ENCODE results near the gene OSTF1. TPM values are rescaled to one million over a fixed set of nuclear protein-coding genes. Genes with fewer than 3 reads are reported as not detected.

The OSTF1 gene
- total RNA-seq, 1 donor from 2014 or later: 21.8 TPM

GRCh38 chr9:75156858-75157257 is 68.5 kb downstream of the OSTF1 start:
- DNase-seq (ENCODE audit: extremely low spot score, unreplicated experiment): no peak
- H3K36me3 Mint-ChIP-seq (ENCODE audit: unreplicated experiment): peaks cover 3% of the 10 kb centered on the region
- TF ChIP-seq CTCF (IDR thresholded peaks at IDR 0.05): no peak
- no peak overlapping the region for H3K27ac Mint-ChIP-seq (ENCODE audit: unreplicated experiment)
- H3K4me3 Mint-ChIP-seq (ENCODE audit: unreplicated experiment): no peak overlapping the region
- H3K4me1 Mint-ChIP-seq (ENCODE audit: unreplicated experiment): no peaks in the 10 kb centered on the region
- H3K27me3 Mint-ChIP-seq (ENCODE audit: unreplicated experiment): no peaks in the 10 kb centered on the region
- H3K9me3 Mint-ChIP-seq (ENCODE audit: unreplicated experiment): no peaks in the 10 kb centered on the region

GRCh38 chr9:75161116-75161857 is 73.0 kb downstream of the OSTF1 start:
- Mint-ChIP-seq H3K9me3 (ENCODE audit: unreplicated experiment) (peaks cover 22% of the 10 kb centered on the region), H3K4me1 (ENCODE audit: unreplicated experiment) (no peaks in the 10 kb centered on the region), H3K4me3 (ENCODE audit: unreplicated experiment) (no peak overlapping the region), H3K36me3 (ENCODE audit: unreplicated experiment) (peaks cover 11% of the 10 kb centered on the region), H3K27ac (ENCODE audit: unreplicated experiment) (no peak overlapping the region), H3K27me3 (ENCODE audit: unreplicated experiment) (no peaks in the 10 kb centered on the region)
- DNase-seq (ENCODE audit: extremely low spot score, unreplicated experiment): no peak
- TF ChIP-seq CTCF (IDR thresholded peaks at IDR 0.05): no peak

GRCh38 chr9:75163764-75164163 is 75.5 kb downstream of the OSTF1 start:
- DNase-seq (ENCODE audit: extremely low spot score, unreplicated experiment): no peak
- Mint-ChIP-seq H3K4me3 (ENCODE audit: unreplicated experiment) (no peak overlapping the region), H3K27ac (ENCODE audit: unreplicated experiment) (no peak overlapping the region), H3K27me3 (ENCODE audit: unreplicated experiment) (no peaks in the 10 kb centered on the region), H3K4me1 (ENCODE audit: unreplicated experiment) (no peaks in the 10 kb centered on the region), H3K9me3 (ENCODE audit: unreplicated experiment) (peaks cover 35% of the 10 kb centered on the region), H3K36me3 (ENCODE audit: unreplicated experiment) (peaks cover 33% of the 10 kb centered on the region)
- TF ChIP-seq CTCF (IDR thresholded peaks at IDR 0.05): no peak

GRCh38 chr9:75164573-75164972 is 76.3 kb downstream of the OSTF1 start:
- Mint-ChIP-seq H3K9me3 (ENCODE audit: unreplicated experiment) (peaks cover 35% of the 10 kb centered on the region), H3K4me3 (ENCODE audit: unreplicated experiment) (no peak overlapping the region), H3K4me1 (ENCODE audit: unreplicated experiment) (peaks cover 3% of the 10 kb centered on the region), H3K36me3 (ENCODE audit: unreplicated experiment) (peaks cover 38% of the 10 kb centered on the region), H3K27ac (ENCODE audit: unreplicated experiment) (no peak overlapping the region), H3K27me3 (ENCODE audit: unreplicated experiment) (no peaks in the 10 kb centered on the region)
- TF ChIP-seq CTCF (IDR thresholded peaks at IDR 0.05): no peak
- no peak for DNase-seq (ENCODE audit: extremely low spot score, unreplicated experiment)

- no peak for TF ChIP-seq CTCF (IDR thresholded peaks at IDR 0.05)
- H3K9me3 Mint-ChIP-seq (ENCODE audit: unreplicated experiment): peaks cover 35% of the 10 kb centered on the region
- peaks cover 5% of the 10 kb centered on the region for H3K4me1 Mint-ChIP-seq (ENCODE audit: unreplicated experiment)
- H3K27ac Mint-ChIP-seq (ENCODE audit: unreplicated experiment): no peak overlapping the region
- H3K4me3 Mint-ChIP-seq (ENCODE audit: unreplicated experiment): no peak overlapping the region
- no peaks in the 10 kb centered on the region for H3K27me3 Mint-ChIP-seq (ENCODE audit: unreplicated experiment)
- no peak for DNase-seq (ENCODE audit: extremely low spot score, unreplicated experiment)
- peaks cover 39% of the 10 kb centered on the region for H3K36me3 Mint-ChIP-seq (ENCODE audit: unreplicated experiment)
These were observed 79.0 kb downstream of the OSTF1 start for GRCh38 chr9:75167281-75167680.

Measured in osteocyte (in vitro differentiated cells).